Activated B cell treated with CpG ODN at 0.5 μM for 24 hours (primary cell): ENCODE results near the gene RPE65. TPM values are rescaled to one million over a fixed set of nuclear protein-coding genes. Genes with fewer than 3 reads are reported as not detected.

Experiments used
- ATAC-seq: fragments of 200-7000 bp; cut with Tn5 transposase; one replicate; pipeline ENCODE4 v1.10.0; 2021; ENCODE audit warnings: low read depth, mild to moderate bottlenecking, moderate library complexity
- CTCF ChIA-PET: fragments of 350-600 bp; sonication (Branson Sonifier 250); formaldehyde crosslinking; loops from one replicate; lab custom pipeline; 2021; ENCODE audit warnings: antibody characterized with exemption; lab: Charles Lee
- POLR2A ChIA-PET: fragments of 350-600 bp; sonication (Branson Sonifier 250); formaldehyde crosslinking; loops from one replicate; lab custom pipeline; 2021; ENCODE audit warnings: antibody characterized with exemption; lab: Charles Lee
- DNase-seq: peaks from one replicate; pipeline ENCODE4 v3.0.0; 2022
- H3K27ac Mint-ChIP-seq: one replicate; pipeline ENCODE4 v1.8.0; 2020; ENCODE audit warnings: mixed read lengths
- H3K27me3 Mint-ChIP-seq: one replicate; pipeline ENCODE4 v1.8.0; 2021; ENCODE audit warnings: mixed read lengths
- H3K36me3 Mint-ChIP-seq: one replicate; pipeline ENCODE4 v1.8.0; 2021; ENCODE audit warnings: low read depth, mixed read lengths
- H3K4me1 Mint-ChIP-seq: one replicate; pipeline ENCODE4 v1.8.0; 2021; ENCODE audit warnings: mixed read lengths
- H3K4me3 Mint-ChIP-seq: one replicate; pipeline ENCODE4 v1.8.0; 2020; ENCODE audit warnings: mild to moderate bottlenecking, mixed read lengths
- H3K9me3 Mint-ChIP-seq: one replicate; pipeline ENCODE4 v1.8.0; 2020; ENCODE audit warnings: mixed read lengths
- intact Hi-C: fragments of 100-400 bp; cut with micrococcal nuclease; formaldehyde crosslinking; loops from one replicate; pipeline ENCODE4 v1.15.1; 2024
- total RNA-seq: library from RNA; stranded (reverse); gene quantifications from 2 replicates; pipeline ENCODE4 v1.2.3, GENCODE V29; 2022
- TF ChIP-seq, protein P1 (sequence below): fragments of 200-600 bp; IDR thresholded peaks from one replicate; pipeline ENCODE4 v1.8.0; 2022; ENCODE audit warnings: antibody characterized with exemption, mild to moderate bottlenecking

RPE65 gene
- not detected in 2 replicates for total RNA-seq

DNA sequence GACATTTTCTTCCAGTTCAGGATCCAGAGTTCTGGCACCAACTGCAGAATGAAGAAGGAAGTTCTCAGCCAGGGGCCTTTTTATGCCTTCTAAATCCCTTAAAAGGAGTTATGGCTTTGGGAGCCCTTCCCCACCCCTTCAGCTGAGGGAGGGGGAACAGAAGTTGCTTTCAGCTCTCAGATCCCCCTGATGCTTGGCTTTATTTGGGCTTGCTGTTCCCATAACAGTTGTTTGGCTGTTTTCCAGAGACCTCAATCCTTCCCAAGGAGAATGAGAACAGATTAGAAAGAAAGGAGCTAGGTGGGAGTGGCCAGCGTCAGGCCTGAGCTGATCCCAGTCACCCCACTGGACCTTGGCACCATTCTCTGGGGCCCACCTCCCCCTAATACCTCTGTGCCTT lies at the start of gene RPE65:
TSS of gene RPE65 (minus strand) at position 54 of the 400 bp plus-strand sequence. CDS start at position 5, 49 bp downstream.
- no peaks in the 10 kb centered on the region for H3K4me1 Mint-ChIP-seq
- peaks cover 13% of the 10 kb centered on the region for H3K27me3 Mint-ChIP-seq
- H3K36me3 Mint-ChIP-seq = no peaks in the 10 kb centered on the region
- intact Hi-C loops = no loop called here
- ChIA-PET CTCF (no interaction called here), POLR2A (no interaction called here)
- no peak within 1 kb of the TSS for H3K4me3 Mint-ChIP-seq
- H3K27ac Mint-ChIP-seq = no peak within 1 kb of the TSS
- H3K9me3 Mint-ChIP-seq = no peaks in the 10 kb centered on the region
- ATAC-seq = no peak
- TF ChIP-seq, protein P1, sequence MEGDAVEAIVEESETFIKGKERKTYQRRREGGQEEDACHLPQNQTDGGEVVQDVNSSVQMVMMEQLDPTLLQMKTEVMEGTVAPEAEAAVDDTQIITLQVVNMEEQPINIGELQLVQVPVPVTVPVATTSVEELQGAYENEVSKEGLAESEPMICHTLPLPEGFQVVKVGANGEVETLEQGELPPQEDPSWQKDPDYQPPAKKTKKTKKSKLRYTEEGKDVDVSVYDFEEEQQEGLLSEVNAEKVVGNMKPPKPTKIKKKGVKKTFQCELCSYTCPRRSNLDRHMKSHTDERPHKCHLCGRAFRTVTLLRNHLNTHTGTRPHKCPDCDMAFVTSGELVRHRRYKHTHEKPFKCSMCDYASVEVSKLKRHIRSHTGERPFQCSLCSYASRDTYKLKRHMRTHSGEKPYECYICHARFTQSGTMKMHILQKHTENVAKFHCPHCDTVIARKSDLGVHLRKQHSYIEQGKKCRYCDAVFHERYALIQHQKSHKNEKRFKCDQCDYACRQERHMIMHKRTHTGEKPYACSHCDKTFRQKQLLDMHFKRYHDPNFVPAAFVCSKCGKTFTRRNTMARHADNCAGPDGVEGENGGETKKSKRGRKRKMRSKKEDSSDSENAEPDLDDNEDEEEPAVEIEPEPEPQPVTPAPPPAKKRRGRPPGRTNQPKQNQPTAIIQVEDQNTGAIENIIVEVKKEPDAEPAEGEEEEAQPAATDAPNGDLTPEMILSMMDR = no peak
- DNase-seq = no peak

DNA sequence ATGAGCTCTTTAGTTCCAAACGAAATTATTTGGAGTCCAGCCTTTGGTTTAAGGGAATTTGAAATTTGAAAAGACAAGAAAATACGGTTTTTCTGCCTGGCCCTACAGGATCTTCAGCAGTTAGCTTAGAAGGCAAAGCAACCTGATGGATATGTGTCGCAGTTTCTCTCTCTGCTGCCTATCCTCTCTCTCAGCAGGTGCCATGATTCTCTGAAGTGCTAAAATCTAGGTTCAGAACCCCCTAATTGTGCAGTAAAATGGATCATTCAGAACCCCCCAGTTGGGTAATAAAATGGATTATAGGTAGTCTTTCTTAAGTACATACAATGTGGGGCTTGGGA lies 47.6 kb upstream of the RPE65 start:
- Mint-ChIP-seq H3K36me3 (no peaks in the 10 kb centered on the region), H3K27ac (no peak overlapping the region), H3K4me1 (peaks cover 15% of the 10 kb centered on the region), H3K9me3 (peaks cover 6% of the 10 kb centered on the region), H3K4me3 (peak overlapping the region; percentile 86), H3K27me3 (peaks cover 7% of the 10 kb centered on the region)
- TF ChIP-seq, protein P1 = no peak
- ChIA-PET POLR2A (no interaction called here), CTCF (no interaction called here)
- ATAC-seq (no peak), DNase-seq (no peak)
- intact Hi-C loops = no loop called here

DNA sequence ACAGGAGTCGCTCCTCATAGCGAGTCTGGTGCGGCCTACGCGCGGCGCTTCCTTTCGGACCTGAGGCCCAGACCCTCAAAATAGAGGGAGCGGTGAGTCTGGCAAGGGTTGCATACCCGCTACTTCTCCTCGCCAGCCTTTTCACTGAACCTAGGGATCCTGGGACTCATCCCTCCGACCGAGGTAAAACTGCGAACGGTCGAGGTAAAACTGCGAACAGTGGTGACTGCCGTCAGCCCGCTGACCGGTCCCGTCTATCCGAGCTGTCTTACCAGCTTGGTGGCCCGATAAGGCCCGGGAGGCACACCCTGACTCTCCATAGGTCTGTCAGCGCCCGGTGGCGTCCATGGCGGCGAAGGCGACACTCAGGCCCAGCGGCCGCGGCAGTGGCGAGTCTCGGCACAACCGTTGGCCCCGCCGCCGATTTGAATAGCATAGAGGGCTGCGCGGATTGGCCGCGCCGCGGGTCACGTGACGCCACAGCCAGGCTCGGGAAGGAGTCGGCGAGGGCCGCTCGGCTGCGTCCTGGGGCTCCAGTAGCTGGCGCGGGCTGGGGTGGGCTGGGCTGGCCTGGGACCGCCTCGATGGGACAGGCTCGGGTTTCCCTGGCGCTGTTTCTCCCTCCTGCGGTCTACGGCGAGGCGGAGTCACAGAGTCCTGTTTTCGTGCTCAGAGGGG lies 47.1 kb upstream of the RPE65 start, which contains the start of gene DEPDC1:
TSS of gene DEPDC1 (minus strand) at position 403 of the 678 bp plus-strand sequence. CDS start at position 320, 83 bp downstream.
- peaks cover 4% of the 10 kb centered on the region for H3K9me3 Mint-ChIP-seq
- intact Hi-C loops = no loop called here
- H3K27me3 Mint-ChIP-seq = peaks cover 7% of the 10 kb centered on the region
- ChIA-PET CTCF (no interaction called here), POLR2A (no interaction called here)
- no peak within 1 kb of the TSS for H3K27ac Mint-ChIP-seq
- TF ChIP-seq, protein P1 = no peak
- ATAC-seq (peak; percentile 95), DNase-seq (peak; percentile 67)
- peak within 1 kb of the TSS; percentile 86 for H3K4me3 Mint-ChIP-seq
- no peaks in the 10 kb centered on the region for H3K36me3 Mint-ChIP-seq
- H3K4me1 Mint-ChIP-seq = peaks cover 15% of the 10 kb centered on the region

GRCh38 chr1:68495968-68496679 lies 46.4 kb upstream of the RPE65 start:
- H3K36me3 Mint-ChIP-seq = no peaks in the 10 kb centered on the region
- H3K27ac Mint-ChIP-seq = no peak overlapping the region
- TF ChIP-seq, protein P1 = no peak
- peaks cover 15% of the 10 kb centered on the region for H3K4me1 Mint-ChIP-seq
- no peak for ATAC-seq
- peak overlapping the region; percentile 86 for H3K4me3 Mint-ChIP-seq
- ChIA-PET CTCF (no interaction called here), POLR2A (no interaction called here)
- H3K27me3 Mint-ChIP-seq = peaks cover 7% of the 10 kb centered on the region
- H3K9me3 Mint-ChIP-seq = no peaks in the 10 kb centered on the region
- intact Hi-C loops = no loop called here
- DNase-seq = no peak

GRCh38 chr1:68495532-68495931 lies 45.8 kb upstream of the RPE65 start:
- H3K9me3 Mint-ChIP-seq = no peaks in the 10 kb centered on the region
- CTCF ChIA-PET = no interaction called here
- H3K36me3 Mint-ChIP-seq = no peaks in the 10 kb centered on the region
- TF ChIP-seq, protein P1 = no peak
- peaks cover 15% of the 10 kb centered on the region for H3K4me1 Mint-ChIP-seq
- ATAC-seq (no peak), DNase-seq (no peak)
- peaks cover 7% of the 10 kb centered on the region for H3K27me3 Mint-ChIP-seq
- intact Hi-C loops = no loop called here
- peak overlapping the region; percentile 86 for H3K4me3 Mint-ChIP-seq
- H3K27ac Mint-ChIP-seq = no peak overlapping the region
- POLR2A ChIA-PET = no interaction called here
